ENCODE measurements around the gene SNAPC3.
A peak's percentile ranks its signal among the peaks of the same experiment; 100 is the strongest.

Gene SNAPC3

DNA sequence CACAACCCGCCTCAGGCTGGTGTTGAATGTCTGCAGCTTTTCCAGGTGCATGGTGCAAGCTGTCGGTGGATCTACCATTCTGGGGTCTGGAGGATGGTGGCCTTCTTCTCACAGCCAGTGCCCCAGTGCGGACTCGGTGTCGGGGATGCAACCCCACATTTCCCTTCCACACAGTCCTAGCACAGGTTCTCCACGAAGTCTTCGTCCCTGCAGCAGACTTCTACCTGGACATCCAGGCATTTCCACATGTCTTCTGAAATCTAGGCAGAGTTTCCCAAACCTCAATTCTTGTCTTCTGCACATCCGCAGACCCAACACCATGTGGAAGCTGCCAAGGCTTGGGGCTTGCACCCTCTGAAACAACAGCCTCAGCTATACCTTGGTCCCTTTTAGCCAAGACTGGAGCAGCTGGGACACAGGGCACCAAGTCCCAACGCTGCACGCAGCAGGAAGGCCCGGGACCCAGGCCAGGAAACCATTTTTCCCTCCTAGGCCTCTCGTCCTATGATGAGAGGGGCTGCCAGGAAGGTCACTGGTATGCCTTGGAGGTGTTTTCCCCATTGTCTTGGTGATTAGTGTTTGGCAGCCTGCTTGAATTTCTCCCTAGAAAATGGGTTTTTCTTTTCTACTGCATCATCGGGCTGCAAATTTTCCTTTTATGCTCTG is 69.9 kb downstream of the SNAPC3 start:
- DNase-seq, result no peak

DNA sequence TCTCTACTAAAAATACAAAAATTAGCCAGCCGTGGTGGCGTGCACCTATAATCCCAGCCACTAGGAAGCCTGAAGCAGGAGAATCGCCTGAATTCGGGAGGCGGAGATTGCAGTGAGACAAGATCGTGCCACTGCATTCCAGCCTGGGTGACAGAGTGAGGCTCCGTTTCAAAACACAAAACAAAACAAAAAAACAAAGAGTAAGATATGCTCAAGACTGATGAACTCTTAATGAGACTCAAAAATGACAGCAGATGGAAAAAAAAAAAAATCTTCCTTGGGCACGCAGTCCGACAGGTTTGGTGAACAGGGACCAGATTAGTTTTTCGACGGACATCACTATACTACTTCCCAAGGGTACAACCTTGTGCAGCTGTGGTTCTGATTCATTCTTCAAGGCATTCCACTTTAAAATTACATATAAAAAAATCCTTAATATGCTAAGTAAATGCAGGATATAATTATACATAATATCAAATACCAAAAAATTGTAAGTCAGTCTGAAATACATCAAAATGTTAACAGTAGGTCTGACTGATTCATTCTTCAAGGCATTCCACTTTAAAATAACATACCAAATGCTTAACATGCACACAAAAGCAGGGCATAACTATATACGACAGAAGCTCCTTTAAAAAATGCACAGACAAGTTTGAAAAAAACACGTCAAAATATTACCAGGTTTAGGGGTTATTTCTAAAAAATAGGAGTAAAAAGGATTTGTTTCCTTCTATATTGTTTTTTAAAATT is 75.7 kb downstream of the SNAPC3 start:
- DNase-seq, result no peak

DNA sequence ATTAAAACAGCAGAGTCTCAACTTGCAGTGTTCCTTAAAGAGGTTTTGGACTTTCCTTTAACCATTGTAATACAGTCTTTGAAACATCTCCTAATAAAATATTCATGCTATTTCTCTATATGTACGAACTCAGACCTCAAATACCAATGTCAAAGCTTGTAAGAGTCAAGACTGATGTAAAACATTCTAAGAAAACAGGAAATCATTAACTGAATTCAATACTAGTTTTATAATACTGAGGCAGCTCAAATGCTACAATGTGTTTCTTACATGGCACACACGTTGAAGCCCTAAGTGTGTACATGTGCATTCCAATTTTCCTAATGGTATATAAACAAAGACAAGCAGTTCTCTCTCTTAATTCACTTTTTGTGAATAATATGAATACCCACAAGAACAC is 76.5 kb downstream of the SNAPC3 start:
- no peak for DNase-seq

DNA sequence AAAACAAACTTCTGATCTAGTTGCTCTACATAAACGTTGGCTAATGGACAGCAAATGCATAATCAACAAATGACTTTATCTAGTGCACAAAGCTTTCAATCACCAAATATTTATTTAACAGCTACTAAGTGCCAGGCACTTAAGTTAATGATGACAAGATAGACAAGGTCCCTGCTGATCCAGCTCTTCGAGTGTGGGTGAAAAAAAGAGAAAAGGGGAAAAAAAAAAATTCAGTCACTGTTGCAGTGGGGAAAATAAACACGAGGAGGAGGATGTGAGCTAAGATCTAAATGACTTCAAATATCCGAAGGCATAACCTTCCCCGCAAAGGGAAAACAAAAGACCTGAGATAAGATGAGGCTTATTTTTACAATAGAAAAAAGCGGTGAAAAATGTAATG is 78.5 kb downstream of the SNAPC3 start:
- DNase-seq, result no peak

DNA sequence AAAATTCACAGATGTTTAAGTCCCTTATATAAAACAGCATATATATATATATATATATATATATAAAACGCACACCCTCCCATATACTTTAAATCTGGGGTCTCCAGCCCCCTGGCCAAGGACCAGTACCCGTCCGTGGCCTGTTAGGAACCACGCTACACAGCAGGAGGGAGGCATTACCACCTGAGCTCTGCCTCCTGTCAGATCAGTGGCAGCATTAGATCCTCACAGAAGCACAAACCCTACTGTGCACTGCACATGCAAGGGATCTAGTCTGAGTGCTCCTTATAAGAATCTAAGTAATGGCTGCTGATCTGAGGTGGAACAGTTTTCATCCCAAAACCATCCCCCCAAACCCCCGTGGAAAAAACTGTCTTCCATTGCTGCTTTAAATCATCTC is 79.1 kb downstream of the SNAPC3 start:
- DNase-seq, result no peak

DNA sequence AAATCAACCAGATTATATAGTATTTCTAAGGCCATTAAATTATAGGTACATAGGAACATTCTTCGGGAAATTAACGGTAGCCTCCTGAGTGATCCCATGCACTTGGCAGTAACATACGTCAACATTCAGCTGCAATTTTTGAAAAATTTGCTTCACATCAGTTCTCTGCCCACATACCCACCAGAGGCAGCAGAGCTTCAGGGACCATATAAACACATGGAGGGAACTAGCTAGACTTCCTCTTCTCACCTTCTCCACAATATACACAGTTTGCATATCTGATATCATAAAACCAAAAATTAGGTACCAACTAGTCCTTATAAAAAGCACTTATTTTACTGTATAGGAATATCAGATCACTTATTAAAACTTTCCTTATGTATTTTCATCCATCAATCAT is 83.2 kb downstream of the SNAPC3 start:
- no peak for DNase-seq

DNA sequence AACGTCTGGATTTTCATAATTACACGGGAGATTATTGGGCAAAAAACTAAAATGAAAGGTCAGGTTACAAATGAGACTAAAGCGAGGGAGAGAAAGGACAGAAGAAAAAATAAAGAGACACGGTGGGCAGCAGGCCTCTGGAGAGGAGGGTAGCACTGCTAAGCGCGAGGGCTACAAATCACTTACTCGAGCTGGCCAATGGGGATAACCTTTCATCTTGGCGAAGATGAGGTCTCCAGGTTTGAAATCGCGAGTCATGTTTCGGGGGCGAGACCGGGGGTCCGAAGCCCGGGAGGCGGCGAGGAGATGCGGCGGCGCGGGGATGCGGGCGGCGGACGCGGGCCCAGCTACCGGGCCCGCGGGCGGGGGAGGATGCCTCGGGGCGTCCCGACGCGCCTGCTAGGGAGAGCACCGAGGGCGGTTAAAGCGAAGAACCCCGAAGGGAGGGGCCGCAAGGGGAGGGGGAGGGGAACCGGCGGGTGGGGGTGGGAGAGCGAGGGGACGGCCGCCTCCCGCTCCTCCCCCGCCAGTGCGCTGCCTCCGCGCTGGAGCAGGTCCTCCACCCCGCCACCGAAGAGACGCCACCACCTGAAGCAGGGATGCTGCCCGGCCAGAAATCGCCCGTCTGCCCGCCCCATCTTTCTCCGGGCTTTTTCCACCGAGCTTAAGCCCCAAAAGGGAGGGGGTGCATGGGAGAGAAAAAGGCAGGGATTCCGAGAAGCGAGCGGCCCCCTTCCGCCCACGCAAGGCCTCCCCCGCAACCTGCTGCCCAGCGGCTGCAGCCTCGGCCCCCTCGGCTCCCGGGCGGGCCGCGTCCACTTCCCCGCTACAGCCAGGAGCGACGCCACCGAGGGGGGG is 87.5 kb downstream of the SNAPC3 start:
- peak; percentile 68 for DNase-seq

DNA sequence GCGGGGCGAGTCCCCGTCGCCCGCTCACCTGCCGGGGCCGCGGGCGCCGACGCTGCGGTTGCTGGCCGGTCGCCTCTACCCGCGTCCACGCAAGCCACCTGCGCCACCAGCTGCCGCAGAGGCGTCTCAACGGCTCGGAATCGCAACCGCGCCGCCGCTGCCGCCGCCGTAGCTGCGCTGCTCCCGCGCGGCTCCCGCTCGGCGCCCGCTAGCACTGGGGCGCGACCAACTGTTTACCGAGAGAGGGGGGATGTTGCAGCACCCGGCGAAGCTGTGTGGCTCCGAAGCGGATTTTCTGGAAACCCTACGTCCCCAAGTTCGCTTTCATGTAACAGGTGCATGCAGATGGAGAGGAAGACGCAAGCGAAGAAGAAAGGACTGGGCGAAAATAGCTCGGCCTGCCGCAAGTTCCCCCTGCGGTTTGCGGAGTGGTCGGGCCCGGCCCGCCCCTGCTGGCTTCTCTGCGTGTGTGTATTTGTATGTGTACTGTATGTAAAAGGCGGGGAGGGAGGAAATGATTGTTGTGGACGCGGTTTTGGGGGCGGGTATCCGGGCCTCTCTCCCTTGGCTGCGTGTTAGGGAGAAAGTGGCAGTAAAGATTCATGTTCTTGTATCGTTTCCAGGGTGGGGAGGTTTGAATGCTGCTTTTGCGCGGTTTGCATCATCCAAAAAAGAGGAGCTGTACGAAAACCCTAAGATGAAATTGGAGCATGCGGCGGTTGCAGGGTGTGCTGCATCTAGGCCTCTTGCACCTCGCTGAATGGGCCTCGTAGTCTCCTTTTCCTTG is 88.3 kb downstream of the SNAPC3 start, which contains the start of gene PSIP1:
TSS of gene PSIP1 (minus strand) at position 182 of the 787 bp plus-strand sequence. CDS start 782 bp downstream, outside the sequence.
- peak; percentile 100 for DNase-seq

Measured in retina (tissue), 1 donor.